SK-N-SH treated with all-trans-retinoic acid at 6 μM for 48 hours (cell line): Measurements from ENCODE around the gene BRAT1.

Experiments
- ESRRG ChIP-seq: fragments of 250-450 bp; sonication (Bioruptor Pico); IDR thresholded peaks from 2 replicates; pipeline ENCODE4 v1.6.1; 2021; ENCODE audit warnings: mild to moderate bottlenecking
- GLIS3 ChIP-seq: fragments of 250-450 bp; sonication (Bioruptor Pico); IDR thresholded peaks from 2 replicates; pipeline ENCODE4 v1.5.0; 2020; ENCODE audit warnings: mild to moderate bottlenecking, moderate library complexity
- RARB ChIP-seq: fragments of 250-450 bp; sonication (Bioruptor Pico); IDR thresholded peaks from 2 replicates; pipeline ENCODE4 v1.8.0; 2021; ENCODE audit warnings: mild to moderate bottlenecking, moderate library complexity
- SNAI2 ChIP-seq: fragments of 250-450 bp; sonication (Bioruptor Pico); IDR thresholded peaks from 2 replicates; pipeline ENCODE4 v1.5.0; 2020; ENCODE audit warnings: mild to moderate bottlenecking, moderate library complexity
- ZNF8 ChIP-seq: fragments of 450-650 bp; formaldehyde crosslinking; IDR thresholded peaks from 2 replicates; pipeline ENCODE4 v1.5.0; 2020; ENCODE audit warnings: mild to moderate bottlenecking, moderate library complexity
- TF ChIP-seq, protein P1 (sequence below): fragments of 250-450 bp; sonication (Bioruptor Pico); IDR thresholded peaks from 2 replicates; pipeline ENCODE4 v1.5.1; 2021; ENCODE audit warnings: mild to moderate bottlenecking, moderate library complexity

DNA sequence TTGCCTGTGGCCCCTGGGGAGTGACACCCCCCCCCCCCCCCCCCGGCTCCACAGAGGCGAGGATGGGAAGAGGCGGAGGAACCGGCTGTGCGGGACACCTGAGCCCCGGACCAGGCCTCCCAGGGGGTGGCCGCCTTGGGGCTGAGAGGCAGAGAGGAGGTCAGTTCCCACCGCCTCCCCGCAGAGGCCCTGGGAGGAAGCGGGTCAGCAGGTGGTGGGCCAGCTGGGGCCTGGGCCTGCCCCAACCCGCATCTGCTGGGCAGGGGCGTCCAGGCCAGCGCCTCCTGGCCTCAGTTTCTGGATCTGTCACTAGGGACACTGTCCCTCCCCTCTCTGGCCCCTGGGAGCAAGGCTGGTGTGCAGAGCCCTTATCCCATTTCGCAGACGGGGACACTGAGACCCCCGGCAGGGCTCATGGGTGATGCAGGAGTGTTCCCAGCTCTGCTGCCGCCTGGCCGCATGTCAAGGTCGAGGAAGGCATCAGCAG is 50.4 kb downstream of the BRAT1 start:
- TF ChIP-seq SNAI2 (CRISPR knock-in tag) (no peak), RARB (CRISPR knock-in tag) (no peak), GLIS3 (CRISPR knock-in tag) (no peak), ESRRG (no peak), ZNF8 (CRISPR knock-in tag) (no peak)
- TF ChIP-seq, protein P1, sequence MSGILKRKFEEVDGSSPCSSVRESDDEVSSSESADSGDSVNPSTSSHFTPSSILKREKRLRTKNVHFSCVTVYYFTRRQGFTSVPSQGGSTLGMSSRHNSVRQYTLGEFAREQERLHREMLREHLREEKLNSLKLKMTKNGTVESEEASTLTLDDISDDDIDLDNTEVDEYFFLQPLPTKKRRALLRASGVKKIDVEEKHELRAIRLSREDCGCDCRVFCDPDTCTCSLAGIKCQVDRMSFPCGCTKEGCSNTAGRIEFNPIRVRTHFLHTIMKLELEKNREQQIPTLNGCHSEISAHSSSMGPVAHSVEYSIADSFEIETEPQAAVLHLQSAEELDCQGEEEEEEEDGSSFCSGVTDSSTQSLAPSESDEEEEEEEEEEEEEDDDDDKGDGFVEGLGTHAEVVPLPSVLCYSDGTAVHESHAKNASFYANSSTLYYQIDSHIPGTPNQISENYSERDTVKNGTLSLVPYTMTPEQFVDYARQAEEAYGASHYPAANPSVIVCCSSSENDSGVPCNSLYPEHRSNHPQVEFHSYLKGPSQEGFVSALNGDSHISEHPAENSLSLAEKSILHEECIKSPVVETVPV (CRISPR knock-in tag): no peak
